DMS114 treated with DMSO at 0.1 percent for 48 hours (cell line): ENCODE results near the gene HSPA8.
"Not testable (repeated sequence)": the region's sequence is repeated elsewhere in the genome, so short reads cannot be mapped to it uniquely, and the experiment has no call there.

Source experiments
- DNase-seq: peaks from one replicate; lab custom pipeline; 2025; ENCODE audit not compliant: unreplicated experiment; lab: John Stamatoyannopoulos, UW

Gene HSPA8

GRCh38 chr11:123061403-123062157, at the start of gene HSPA8:
HSPA8 (minus strand) TSS chr11:123062136; CDS start chr11:123061324, 812 bp downstream.
- DNase-seq, result peak; percentile 13

DNA sequence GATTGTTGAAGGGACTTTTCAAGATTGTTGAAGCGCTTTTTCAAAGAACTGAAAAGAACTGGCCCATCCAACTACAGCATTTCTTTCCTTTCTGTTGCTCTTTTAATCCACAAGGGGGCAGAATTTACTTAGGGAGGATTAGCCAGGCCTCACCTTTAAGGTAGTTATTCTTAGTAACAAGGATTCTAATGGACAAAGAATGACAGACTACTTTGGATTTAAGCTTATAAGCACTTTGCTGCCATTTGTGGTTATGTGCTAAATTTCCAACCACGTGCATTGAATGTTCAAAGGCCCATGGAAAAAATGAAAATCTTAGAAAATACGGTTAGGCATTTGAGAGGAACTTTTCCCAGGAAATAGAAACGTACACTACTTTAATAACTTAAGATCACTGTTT, 49.5 kb upstream of the HSPA8 start:
- DNase-seq, result peak; percentile 29

DNA sequence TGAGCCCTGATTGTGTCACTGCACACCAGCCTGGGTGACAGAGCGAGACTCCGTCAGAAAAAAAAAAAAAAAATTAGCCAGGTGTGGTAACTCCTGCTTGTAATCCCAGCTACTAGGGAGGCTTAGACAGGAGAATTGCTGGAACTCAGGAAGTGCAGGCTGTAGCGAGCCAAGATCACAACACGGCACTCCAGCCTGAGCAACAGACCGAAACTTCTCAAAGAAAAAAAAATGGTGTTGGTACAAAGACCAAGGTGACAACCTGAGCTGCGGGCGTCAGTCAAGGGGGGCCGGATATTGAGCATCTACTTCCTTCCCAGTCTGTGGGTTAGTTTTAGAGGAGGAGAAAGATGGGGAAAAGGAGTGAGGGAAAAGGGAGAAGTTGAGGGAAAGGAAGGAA, 48.5 kb upstream of the HSPA8 start:
- no peak for DNase-seq

DNA sequence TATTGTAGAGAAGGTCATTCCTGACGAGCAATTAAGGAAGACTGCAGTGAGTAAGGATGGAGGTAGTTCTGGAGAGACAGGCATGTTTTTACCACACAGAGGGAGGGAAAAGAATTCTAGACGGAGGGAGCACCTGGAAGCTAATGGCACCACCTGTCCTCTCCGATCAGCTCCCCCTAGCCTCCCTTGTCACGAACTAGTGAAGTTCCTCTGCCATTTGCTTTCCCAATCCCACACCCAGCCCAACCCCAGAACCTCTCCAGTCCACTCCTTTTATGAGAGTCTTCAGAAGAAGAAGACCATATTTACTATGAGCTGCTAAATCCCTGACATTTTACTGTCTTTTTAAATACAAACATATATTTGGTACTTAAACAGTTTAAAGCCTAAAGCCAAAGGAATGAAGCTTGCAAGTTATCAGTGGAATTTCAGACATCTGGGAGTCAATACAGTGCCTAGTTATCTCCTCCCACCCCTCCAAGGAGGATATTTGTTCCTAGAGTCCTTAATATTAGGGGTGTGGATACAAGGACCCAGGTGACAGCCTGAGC, 46.1 kb upstream of the HSPA8 start:
- DNase-seq, result no peak

- DNase-seq, result no peak
Measured at GRCh38 chr11:123104697-123105096, 42.8 kb upstream of the HSPA8 start.

DNA sequence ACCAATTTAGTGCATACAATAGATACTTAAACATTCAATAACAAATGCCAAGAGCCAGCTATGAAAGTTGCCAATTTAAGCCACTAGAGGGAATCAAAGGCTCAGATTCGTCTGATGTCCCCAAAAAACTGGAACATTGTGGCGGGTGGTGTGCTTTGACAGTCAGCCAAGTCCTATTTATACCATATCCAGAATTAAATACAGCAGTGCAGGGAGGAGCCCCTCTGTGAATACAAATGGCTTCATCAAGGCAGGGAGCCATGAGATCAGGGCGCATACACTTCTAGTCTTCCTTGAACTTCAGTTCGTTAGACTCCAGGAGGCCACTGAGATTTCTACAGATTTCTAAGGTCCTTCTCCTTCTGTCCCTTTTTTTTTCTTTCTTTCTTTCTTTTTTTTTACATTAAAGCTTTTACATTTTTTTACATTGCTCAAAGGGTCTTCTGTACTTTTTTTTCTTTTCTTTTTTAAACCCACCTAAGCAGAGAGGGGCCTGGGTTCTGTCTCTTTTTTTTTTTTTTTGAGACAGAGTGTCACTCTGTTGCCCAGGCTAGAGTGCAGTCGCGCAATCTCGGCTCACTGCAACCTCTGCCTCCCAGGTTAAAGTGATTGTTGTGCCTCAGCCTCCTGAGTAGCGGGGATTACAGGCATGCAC, 41.5 kb upstream of the HSPA8 start:
- peak; percentile 33 for DNase-seq

- no peak for DNase-seq
Measured at GRCh38 chr11:123100379-123101085, 38.6 kb upstream of the HSPA8 start.

DNA sequence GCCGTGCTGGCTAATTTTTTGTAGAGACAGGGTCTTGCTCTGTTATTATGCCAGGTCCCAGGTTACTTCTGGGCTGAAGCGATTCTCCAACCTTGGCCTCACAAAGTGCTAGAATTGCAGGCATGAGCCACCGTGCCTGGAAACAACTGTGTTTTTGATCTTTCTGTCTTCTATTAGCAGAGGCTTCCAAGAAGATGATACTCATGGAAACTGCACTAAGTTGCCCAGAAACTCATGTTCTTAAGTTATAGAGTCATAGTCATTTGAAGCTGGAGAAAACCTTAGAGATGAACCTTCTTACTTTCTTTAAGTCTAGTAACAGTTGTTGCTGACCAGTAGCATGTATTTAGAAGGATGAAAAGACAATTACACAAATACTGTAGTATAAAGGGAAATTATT, 37.1 kb upstream of the HSPA8 start:
- DNase-seq, result no peak

DNA sequence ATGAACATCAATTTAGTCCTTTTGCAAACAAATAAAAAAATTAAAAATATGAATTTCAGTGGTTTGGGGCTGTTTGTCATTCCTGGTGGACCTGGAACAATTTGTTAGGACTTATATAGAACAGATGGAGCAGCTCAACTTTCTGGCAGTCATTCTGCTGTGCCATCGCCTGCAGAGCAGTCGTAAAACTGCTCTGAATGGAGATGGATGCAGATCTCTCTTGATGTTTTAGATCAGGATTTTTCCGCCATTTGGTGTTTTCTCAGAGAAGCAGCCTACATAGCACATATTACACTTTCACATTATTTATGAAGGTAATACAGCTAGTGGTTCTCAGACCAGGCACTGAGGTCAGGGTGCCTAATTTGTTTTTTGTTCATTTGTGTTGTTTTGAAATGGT, 31.8 kb upstream of the HSPA8 start:
- DNase-seq, result no peak

GRCh38 chr11:123091506-123091905, 29.6 kb upstream of the HSPA8 start:
- DNase-seq, result no peak

DNA sequence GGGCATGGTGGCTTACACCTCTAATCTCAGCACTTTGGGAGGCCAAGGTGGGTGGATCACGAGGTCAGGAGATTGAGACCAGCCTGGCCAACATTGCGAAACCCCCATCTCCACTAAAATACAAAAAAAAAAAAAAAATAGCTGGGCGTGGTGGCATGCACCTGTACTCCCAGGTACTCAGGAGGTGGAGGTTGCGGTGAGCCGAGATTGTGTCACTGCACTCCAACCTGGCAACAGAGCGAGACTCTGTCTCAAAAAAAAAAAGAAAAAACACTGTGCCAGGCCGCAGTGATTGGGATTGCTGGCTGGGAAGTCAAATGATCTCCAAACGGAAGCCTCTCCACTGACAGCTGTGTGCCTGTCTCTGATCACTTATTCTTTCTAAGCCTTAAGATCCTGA, 28.2 kb upstream of the HSPA8 start:
- not testable (repeated sequence) for DNase-seq

- not testable (repeated sequence) for DNase-seq
Measured at GRCh38 chr11:123088896-123089295, 27.0 kb upstream of the HSPA8 start.

DNA sequence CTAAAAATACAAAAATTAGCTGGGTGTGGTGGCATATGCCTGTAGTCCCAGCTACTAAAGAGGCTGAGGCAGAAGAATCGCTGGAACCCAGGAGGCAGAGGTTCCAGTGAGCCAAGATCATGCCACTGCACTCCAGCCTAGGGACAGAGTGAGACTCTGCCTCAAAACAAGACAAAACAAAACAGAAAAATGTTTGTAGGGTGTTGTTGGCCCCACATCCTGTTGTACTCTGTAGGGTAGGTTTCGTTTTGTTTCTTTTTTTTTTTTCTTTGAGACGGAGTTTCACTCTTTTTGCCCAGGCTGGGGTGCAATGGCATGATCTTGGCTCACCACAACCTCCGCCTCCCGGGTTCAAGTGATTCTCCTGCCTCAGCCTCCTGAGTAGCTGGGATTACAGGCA, 25.7 kb upstream of the HSPA8 start:
- not testable (repeated sequence) for DNase-seq

GRCh38 chr11:123086305-123086704, 24.4 kb upstream of the HSPA8 start:
- DNase-seq, result no peak

GRCh38 chr11:123085497-123085896, 23.6 kb upstream of the HSPA8 start:
- no peak for DNase-seq

DNA sequence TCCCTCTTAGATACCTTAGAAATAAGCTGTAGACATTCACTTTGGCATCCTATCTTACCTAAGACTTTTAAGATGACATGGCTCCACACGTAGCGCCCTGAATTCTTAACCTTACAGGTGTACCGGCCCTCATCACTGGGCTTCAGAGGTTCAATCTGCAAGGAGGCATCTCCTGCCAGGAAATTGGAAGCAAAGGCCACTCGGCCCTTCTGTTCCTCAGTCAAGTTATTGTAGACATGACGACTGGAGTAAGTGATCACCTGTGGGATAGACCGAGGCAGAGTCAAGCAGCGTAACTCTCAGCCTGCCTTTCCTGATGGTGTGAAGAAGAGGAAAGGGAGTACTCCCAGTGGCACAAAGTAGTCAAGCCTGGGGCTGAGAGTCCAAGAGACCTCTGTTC, 22.5 kb upstream of the HSPA8 start:
- no peak for DNase-seq

DNA sequence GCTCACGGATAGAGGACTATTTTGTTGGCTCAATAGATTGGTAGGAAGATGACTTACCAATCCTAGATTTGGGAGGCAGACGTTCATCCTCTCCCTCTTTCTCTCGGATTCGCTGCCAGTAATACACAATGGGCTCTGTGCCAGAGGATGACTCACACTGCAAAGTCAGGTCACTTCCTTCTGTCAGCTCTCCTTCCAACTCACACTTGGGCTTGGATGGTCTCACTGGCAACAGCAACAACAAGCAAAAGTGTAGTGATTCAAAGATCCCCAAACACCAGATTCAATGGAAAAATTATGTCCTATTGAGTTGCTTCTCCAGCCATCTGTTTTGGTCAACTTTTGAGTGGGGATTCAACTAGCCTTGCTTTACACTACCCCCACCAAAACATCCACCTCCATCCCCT, 21.7 kb upstream of the HSPA8 start:
- no peak for DNase-seq

DNA sequence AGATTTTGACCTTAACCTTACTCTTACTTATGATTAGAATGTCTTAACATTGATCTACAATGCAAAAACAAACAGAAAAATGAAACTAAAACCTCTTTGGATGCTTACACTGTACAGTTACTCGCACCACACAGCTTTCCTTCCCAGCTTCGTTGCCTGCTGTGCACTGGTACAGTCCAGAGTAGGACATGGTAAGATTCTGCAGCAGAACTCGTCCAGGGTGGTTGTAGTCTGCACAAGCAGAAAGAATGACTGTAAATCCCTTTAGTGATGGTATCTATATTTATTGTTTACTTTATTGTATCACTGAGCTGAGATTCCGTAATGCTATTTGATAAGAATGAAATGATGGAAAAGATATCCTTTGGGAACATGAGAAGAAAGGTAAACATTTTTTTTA, 21.0 kb upstream of the HSPA8 start:
- no peak for DNase-seq

GRCh38 chr11:123080015-123080414, 18.1 kb upstream of the HSPA8 start:
- DNase-seq, result no peak

DNA sequence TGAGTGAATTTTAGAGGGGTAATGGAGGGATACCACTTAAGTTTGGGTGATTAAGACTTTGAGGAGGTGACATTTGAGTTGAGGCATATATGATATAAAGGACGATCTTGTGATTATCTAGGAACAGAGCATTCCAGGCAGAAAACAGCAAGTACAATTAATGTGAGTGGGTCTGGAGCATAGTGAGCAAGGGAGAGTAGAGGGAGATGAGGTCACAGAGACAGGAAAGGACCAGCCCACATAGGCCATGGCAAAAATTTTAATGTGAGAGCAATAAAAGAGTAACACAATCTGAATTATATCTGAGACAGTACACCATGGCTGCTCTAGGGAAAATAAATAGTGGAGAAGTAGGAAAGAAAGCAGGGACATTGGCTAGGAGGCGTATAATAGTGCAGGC, 14.5 kb upstream of the HSPA8 start:
- no peak for DNase-seq

GRCh38 chr11:123073343-123074057, 11.6 kb upstream of the HSPA8 start:
- no peak for DNase-seq
